Fibroblast of lung (primary cell): Measurements from ENCODE around the gene PGP.

Experiments used
- CTCF ChIP-seq, 2 donors: IDR thresholded peaks in 1 of 2; conservative IDR thresholded peaks in 1 of 2; 1 replicate in 1 of 2; 2 replicates in 1 of 2; pipeline ENCODE4 v1.5.1; 2011 to 2012; ENCODE audit warnings: low read length in 2 of 2, control low read depth in 1 of 2, inconsistent platforms in 1 of 2, low read depth in 1 of 2, mild to moderate bottlenecking in 1 of 2
- EZH2 ChIP-seq: IDR thresholded peaks from 2 replicates; pipeline ENCODE4 v1.5.1; 2012; ENCODE audit warnings: low read length, control low read depth, mild to moderate bottlenecking; ENCODE audit errors: missing control alignments

GRCh38 chr16:2173916-2174315 is 40.7 kb downstream of the PGP start:
- TF ChIP-seq CTCF (conservative IDR thresholded peaks at IDR 0.05 in 1 of 2, IDR thresholded peaks at IDR 0.05 in 1 of 2; ENCODE audit: low read depth in 1 of 2, low read length in 2 of 2) (no peak), EZH2 (no peak)
